Liver (tissue), 9 donors: ENCODE results near the gene ADGRF3. TPM values are rescaled to one million over a fixed set of nuclear protein-coding genes. Genes with fewer than 3 reads are reported as not detected.
"Not testable (repeated sequence)": the region's sequence is repeated elsewhere in the genome, so short reads cannot be mapped to it uniquely, and the experiment has no call there.

Source experiments
- DNase-seq: peaks from one replicate; pipeline ENCODE4 v3.0.0-alpha.2; 2017; ENCODE audit warnings: low spot score
- H3K27ac ChIP-seq, 2 donors: one replicate each; pipeline ENCODE4 v1.7.0; 2013; ENCODE audit warnings: inconsistent platforms in 2 of 2, low read length in 2 of 2, control low read depth in 1 of 2, low read depth in 1 of 2, mild to moderate bottlenecking in 1 of 2
- H3K27me3 ChIP-seq, 4 donors: one replicate each; pipeline versions ENCODE4 v1.6.1 to v1.7.0; 2013; ENCODE audit warnings: low read length in 3 of 4, inconsistent platforms in 1 of 4, mild to moderate bottlenecking in 1 of 4, moderate library complexity in 1 of 4; ENCODE audit not compliant: control insufficient read depth in 4 of 4, insufficient read depth in 4 of 4
- H3K36me3 ChIP-seq, 4 donors: one replicate each; pipeline versions ENCODE4 v1.6.1 to v1.7.0; 2013; ENCODE audit warnings: low read length in 3 of 4, mild to moderate bottlenecking in 3 of 4, low read depth in 1 of 4, moderate library complexity in 1 of 4; ENCODE audit not compliant: control insufficient read depth in 4 of 4, insufficient read depth in 3 of 4
- H3K4me1 ChIP-seq, 4 donors: one replicate each; pipeline versions ENCODE4 v1.6.1 to v1.7.0; 2013; ENCODE audit warnings: low read length in 3 of 4, mild to moderate bottlenecking in 3 of 4, moderate library complexity in 1 of 4; ENCODE audit not compliant: control insufficient read depth in 4 of 4, insufficient read depth in 4 of 4
- H3K4me3 ChIP-seq, 3 donors: one replicate each; pipeline versions ENCODE4 v1.6.1 to v1.7.0; 2013; ENCODE audit warnings: low read length in 3 of 3, control low read depth in 1 of 3, low read depth in 1 of 3, mild to moderate bottlenecking in 1 of 3
- H3K9ac ChIP-seq, 2 donors: one replicate each; pipeline ENCODE4 v1.7.0; 2013; ENCODE audit warnings: low read length in 2 of 2, mild to moderate bottlenecking in 2 of 2, moderate library complexity in 2 of 2, control low read depth in 1 of 2, low read depth in 1 of 2
- H3K9me3 ChIP-seq, 4 donors: one replicate each; pipeline versions ENCODE4 v1.6.1 to v1.7.0; 2013; ENCODE audit warnings: low read length in 3 of 4; ENCODE audit not compliant: control insufficient read depth in 4 of 4
- ATF3 ChIP-seq: IDR thresholded peaks from 2 replicates; pipeline ENCODE4 v1.6.1; 2016; ENCODE audit warnings: antibody characterized with exemption
- CTCF ChIP-seq: fragments of 150-350 bp; IDR thresholded peaks from 2 replicates; pipeline ENCODE4 v1.5.1; 2017; ENCODE audit warnings: improper control_type of control experiment, low read depth, low read length; ENCODE audit not compliant: missing input control
- EGR1 ChIP-seq, 2 donors: IDR thresholded peaks; 2 replicates each; pipeline ENCODE4 v1.6.1; 2016 to 2018; ENCODE audit warnings: antibody characterized with exemption in 2 of 2, low read depth in 2 of 2
- FOXA1 ChIP-seq: IDR thresholded peaks from 2 replicates; pipeline ENCODE4 v1.6.1; 2016; ENCODE audit warnings: antibody characterized with exemption
- FOXA2 ChIP-seq: IDR thresholded peaks from 2 replicates; pipeline ENCODE4 v1.6.1; 2016; ENCODE audit warnings: antibody characterized with exemption
- GABPA ChIP-seq, 2 donors: IDR thresholded peaks in 1 of 2; conservative IDR thresholded peaks in 1 of 2; 2 replicates each; pipeline ENCODE4 v1.6.1; 2016; ENCODE audit warnings: antibody characterized with exemption in 2 of 2, mild to moderate bottlenecking in 1 of 2, moderate library complexity in 1 of 2
- HNF4A ChIP-seq, 2 donors: conservative IDR thresholded peaks; 2 replicates each; pipeline ENCODE4 v1.6.1; 2016; ENCODE audit warnings: antibody characterized with exemption in 2 of 2, mild to moderate bottlenecking in 2 of 2
- HNF4G ChIP-seq: IDR thresholded peaks from 2 replicates; pipeline ENCODE4 v1.6.1; 2016; ENCODE audit warnings: antibody characterized with exemption
- JUND ChIP-seq, 2 donors: IDR thresholded peaks; 2 replicates each; pipeline ENCODE4 v1.6.1; 2016; ENCODE audit warnings: antibody characterized with exemption in 2 of 2
- MAX ChIP-seq: IDR thresholded peaks from 2 replicates; pipeline ENCODE4 v1.6.1; 2016; ENCODE audit warnings: antibody characterized with exemption
- NR2F2 ChIP-seq: IDR thresholded peaks from 2 replicates; pipeline ENCODE4 v1.6.1; 2016; ENCODE audit warnings: antibody characterized with exemption
- RAD21 ChIP-seq, 2 donors: IDR thresholded peaks; 2 replicates each; pipeline ENCODE4 v1.6.1; 2016; ENCODE audit warnings: antibody characterized with exemption in 2 of 2, mild to moderate bottlenecking in 2 of 2
- REST ChIP-seq: IDR thresholded peaks from 2 replicates; pipeline ENCODE4 v1.6.1; 2016; ENCODE audit warnings: antibody characterized with exemption, mild to moderate bottlenecking
- RXRA ChIP-seq, 2 donors: IDR thresholded peaks; 2 replicates each; pipeline ENCODE4 v1.6.1; 2017 to 2018; ENCODE audit warnings: antibody characterized with exemption in 2 of 2, mild to moderate bottlenecking in 1 of 2
- SP1 ChIP-seq: IDR thresholded peaks from 2 replicates; pipeline ENCODE4 v1.6.1; 2018; ENCODE audit warnings: antibody characterized with exemption, mild to moderate bottlenecking
- TAF1 ChIP-seq: conservative IDR thresholded peaks from 2 replicates; pipeline ENCODE4 v1.6.1; 2016; ENCODE audit warnings: antibody characterized with exemption, mild to moderate bottlenecking
- YY1 ChIP-seq: IDR thresholded peaks from 2 replicates; pipeline ENCODE4 v1.6.1; 2016; ENCODE audit warnings: antibody characterized with exemption, mild to moderate bottlenecking
- ZBTB33 ChIP-seq: IDR thresholded peaks from 2 replicates; pipeline ENCODE4 v1.6.1; 2016; ENCODE audit warnings: antibody characterized with exemption
- WGBS: extraction: QIAGEN DNeasy Blood & Tissue Kit; methylation state at CpG from one replicate; pipeline ENCODE4 v1.1.7; 2013; 5-methylcytosine and 5-hydroxymethylcytosine counted together
- polyA plus RNA-seq, 2 donors: library from polyadenylated mRNA; stranded (reverse) in 1 of 2; unstranded in 1 of 2; fragments of 200-250 nt in 1 of 2; fragments of >200 nt in 1 of 2; fragmentation: Nextera tagmentation in 1 of 2; extraction: Ambion mirVana in 1 of 2; gene quantifications; one replicate each; pipeline versions ENCODE4 v1.2.1 to v1.2.3, GENCODE V29; 2013 to 2015
- total RNA-seq, 2 donors: library from RNA; depleted of rRNA; stranded (reverse); fragments of >200 nt; gene quantifications; one replicate each; pipeline ENCODE4 v1.2.3, GENCODE V29; 2014
- donor health status: healthy.
- donor health status: healthy.
- donor health status: healthy.
- donor health status: healthy.
- donor health status: healthy.

ADGRF3 gene
- total and polyA plus RNA-seq, 4 donors, result 0.07 to 0.25 (median 0.10) TPM

- WGBS, result 33% methylated on average over 2 of the region's 2 CpGs
- H3K36me3 ChIP-seq, result no peaks in the 10 kb centered on the region
- no peaks in the 10 kb centered on the region for H3K9me3 ChIP-seq
- no peak overlapping the region for H3K9ac ChIP-seq
- no peak for DNase-seq
- TF ChIP-seq YY1 (no peak), NR2F2 (no peak), SP1 (no peak), JUND (IDR thresholded peaks at IDR 0.05) (no peak), ATF3 (no peak), GABPA (IDR thresholded peaks at IDR 0.05 in 1 of 2, conservative IDR thresholded peaks at IDR 0.05 in 1 of 2) (no peak), TAF1 (no peak), MAX (no peak), FOXA1 (no peak), CTCF (no peak), HNF4G (no peak), RAD21 (IDR thresholded peaks at IDR 0.05) (no peak), REST (no peak), FOXA2 (no peak), HNF4A (conservative IDR thresholded peaks at IDR 0.05) (no peak), EGR1 (IDR thresholded peaks at IDR 0.05; ENCODE audit: low read depth in 2 of 2) (no peak), ZBTB33 (no peak), RXRA (IDR thresholded peaks at IDR 0.05) (no peak)
- no peaks in the 10 kb centered on the region for H3K4me1 ChIP-seq
- no peaks in the 10 kb centered on the region for H3K27me3 ChIP-seq
- H3K27ac ChIP-seq, result no peak overlapping the region
- H3K4me3 ChIP-seq, result no peak overlapping the region
These were observed 13.3 kb downstream of the ADGRF3 start for GRCh38 chr2:26333293-26333692.

GRCh38 chr2:26331321-26331720, 15.3 kb downstream of the ADGRF3 start:
- H3K9ac ChIP-seq, H3K27ac ChIP-seq, H3K4me3 ChIP-seq, H3K36me3 ChIP-seq, H3K9me3 ChIP-seq, H3K27me3 ChIP-seq, DNase-seq, H3K4me1 ChIP-seq: not testable (repeated sequence)
- WGBS, result 92% methylated on average over 8 of the region's 8 CpGs
